ENCODE measurements around the gene UBR1.

The UBR1 gene

DNA sequence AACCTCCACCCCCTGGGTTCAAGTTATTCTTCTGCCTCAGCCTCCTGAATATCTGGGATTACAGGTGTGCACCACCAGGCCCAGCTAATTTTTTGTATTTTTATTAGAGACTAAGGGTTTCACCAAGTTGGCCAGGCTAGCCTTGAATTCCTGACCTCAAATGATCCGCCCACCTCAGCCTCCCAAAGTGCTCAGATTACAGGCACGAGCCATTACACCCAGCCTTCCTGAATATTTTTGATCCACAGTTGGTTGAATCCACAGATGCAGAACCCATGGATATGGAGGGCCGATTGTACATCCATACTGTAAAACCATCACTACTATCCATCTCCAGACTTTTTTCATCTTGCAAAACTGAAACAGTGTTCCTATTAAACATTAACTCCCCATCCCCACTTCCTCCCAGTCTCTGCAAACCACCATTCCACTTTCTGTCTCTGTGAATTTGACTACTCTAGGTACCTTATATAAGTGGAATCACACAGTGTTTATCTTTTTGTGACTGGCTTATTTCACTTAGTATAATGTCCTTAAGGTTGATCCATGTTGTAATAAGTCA lies 19.3 kb upstream of the UBR1 start:
- TF ChIP-seq POLR2AphosphoS5 (IDR thresholded peaks at IDR 0.05; ENCODE audit: low read depth, low read length) = no peak
- TF ChIP-seq, protein P1, sequence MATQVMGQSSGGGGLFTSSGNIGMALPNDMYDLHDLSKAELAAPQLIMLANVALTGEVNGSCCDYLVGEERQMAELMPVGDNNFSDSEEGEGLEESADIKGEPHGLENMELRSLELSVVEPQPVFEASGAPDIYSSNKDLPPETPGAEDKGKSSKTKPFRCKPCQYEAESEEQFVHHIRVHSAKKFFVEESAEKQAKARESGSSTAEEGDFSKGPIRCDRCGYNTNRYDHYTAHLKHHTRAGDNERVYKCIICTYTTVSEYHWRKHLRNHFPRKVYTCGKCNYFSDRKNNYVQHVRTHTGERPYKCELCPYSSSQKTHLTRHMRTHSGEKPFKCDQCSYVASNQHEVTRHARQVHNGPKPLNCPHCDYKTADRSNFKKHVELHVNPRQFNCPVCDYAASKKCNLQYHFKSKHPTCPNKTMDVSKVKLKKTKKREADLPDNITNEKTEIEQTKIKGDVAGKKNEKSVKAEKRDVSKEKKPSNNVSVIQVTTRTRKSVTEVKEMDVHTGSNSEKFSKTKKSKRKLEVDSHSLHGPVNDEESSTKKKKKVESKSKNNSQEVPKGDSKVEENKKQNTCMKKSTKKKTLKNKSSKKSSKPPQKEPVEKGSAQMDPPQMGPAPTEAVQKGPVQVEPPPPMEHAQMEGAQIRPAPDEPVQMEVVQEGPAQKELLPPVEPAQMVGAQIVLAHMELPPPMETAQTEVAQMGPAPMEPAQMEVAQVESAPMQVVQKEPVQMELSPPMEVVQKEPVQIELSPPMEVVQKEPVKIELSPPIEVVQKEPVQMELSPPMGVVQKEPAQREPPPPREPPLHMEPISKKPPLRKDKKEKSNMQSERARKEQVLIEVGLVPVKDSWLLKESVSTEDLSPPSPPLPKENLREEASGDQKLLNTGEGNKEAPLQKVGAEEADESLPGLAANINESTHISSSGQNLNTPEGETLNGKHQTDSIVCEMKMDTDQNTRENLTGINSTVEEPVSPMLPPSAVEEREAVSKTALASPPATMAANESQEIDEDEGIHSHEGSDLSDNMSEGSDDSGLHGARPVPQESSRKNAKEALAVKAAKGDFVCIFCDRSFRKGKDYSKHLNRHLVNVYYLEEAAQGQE (IDR thresholded peaks at IDR 0.05; ENCODE audit: insufficient read depth in 1 of 2, low read depth in 2 of 2, low read length in 2 of 2) = no peak

DNA sequence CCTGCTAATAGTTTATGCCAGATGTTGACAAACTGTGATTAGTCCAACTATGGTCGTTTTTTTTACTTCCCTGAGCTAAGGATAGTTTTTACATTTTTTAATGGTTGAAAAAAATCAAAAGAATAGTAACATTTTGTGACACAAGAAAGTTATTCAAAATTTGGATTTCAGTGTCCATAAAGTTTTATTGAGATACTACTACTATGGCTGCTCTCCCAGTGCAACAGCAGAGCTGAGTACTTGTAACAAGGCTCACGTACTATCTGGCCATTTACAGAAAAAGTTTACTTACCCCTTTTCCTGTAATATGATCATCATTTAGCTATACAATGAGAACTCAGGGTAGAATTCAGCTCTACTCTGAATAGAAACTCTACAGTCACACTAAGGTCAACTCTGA lies 16.0 kb upstream of the UBR1 start:
- TF ChIP-seq POLR2AphosphoS5 (IDR thresholded peaks at IDR 0.05; ENCODE audit: low read depth, low read length) = no peak
- TF ChIP-seq FOXP2 (optimal IDR thresholded peaks at IDR 0.05; ENCODE audit: borderline replicate concordance, extremely low read depth, extremely low read length, insufficient read depth) = no peak
- TF ChIP-seq SIN3A (IDR thresholded peaks at IDR 0.05; ENCODE audit: borderline replicate concordance, insufficient read depth, low read length) = no peak
- TF ChIP-seq TAF1 (IDR thresholded peaks at IDR 0.05; ENCODE audit: borderline replicate concordance, insufficient read depth, low read length) = no peak
- TF ChIP-seq, protein P1 (IDR thresholded peaks at IDR 0.05; ENCODE audit: insufficient read depth in 1 of 2, low read depth in 2 of 2, low read length in 2 of 2) = no peak

DNA sequence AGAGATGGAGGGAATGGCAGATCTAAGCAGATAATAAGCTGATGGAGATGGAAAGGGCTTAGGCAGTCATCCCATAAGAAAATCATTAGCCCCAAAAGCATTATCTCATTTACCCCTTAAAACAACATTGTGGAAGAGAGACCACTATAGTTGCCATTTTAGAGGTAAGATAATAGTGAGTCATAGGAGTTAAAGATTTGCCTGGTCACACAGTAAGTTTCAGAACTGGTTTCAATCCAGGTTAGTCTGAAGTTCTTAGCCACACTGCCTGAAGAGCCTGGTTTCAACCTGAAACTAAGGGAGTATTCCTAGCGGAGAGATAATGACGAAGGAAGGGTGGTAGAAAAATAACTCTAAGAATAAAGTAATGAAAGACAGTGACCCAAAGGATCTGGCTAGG lies 13.0 kb upstream of the UBR1 start:
- TF ChIP-seq, protein P1 (IDR thresholded peaks at IDR 0.05; ENCODE audit: insufficient read depth in 1 of 2, low read depth in 2 of 2, low read length in 2 of 2) = no peak
- TF ChIP-seq POLR2AphosphoS5 (IDR thresholded peaks at IDR 0.05; ENCODE audit: low read depth, low read length) (no peak), FOXP2 (optimal IDR thresholded peaks at IDR 0.05; ENCODE audit: borderline replicate concordance, extremely low read depth, extremely low read length, insufficient read depth) (no peak), TAF1 (IDR thresholded peaks at IDR 0.05; ENCODE audit: borderline replicate concordance, insufficient read depth, low read length) (no peak), SIN3A (IDR thresholded peaks at IDR 0.05; ENCODE audit: borderline replicate concordance, insufficient read depth, low read length) (no peak)

- TF ChIP-seq POLR2AphosphoS5 (IDR thresholded peaks at IDR 0.05; ENCODE audit: low read depth, low read length) = no peak
- TF ChIP-seq, protein P1 (IDR thresholded peaks at IDR 0.05; ENCODE audit: insufficient read depth in 1 of 2, low read depth in 2 of 2, low read length in 2 of 2) = no peak
- no peak for TF ChIP-seq SIN3A (IDR thresholded peaks at IDR 0.05; ENCODE audit: borderline replicate concordance, insufficient read depth, low read length)
- TF ChIP-seq FOXP2 (optimal IDR thresholded peaks at IDR 0.05; ENCODE audit: borderline replicate concordance, extremely low read depth, extremely low read length, insufficient read depth) = no peak
- TF ChIP-seq TAF1 (IDR thresholded peaks at IDR 0.05; ENCODE audit: borderline replicate concordance, insufficient read depth, low read length) = no peak
Measured at GRCh38 chr15:43118286-43118685, 12.4 kb upstream of the UBR1 start.

GRCh38 chr15:43111354-43111753 lies 5.5 kb upstream of the UBR1 start:
- no peak for TF ChIP-seq SIN3A (IDR thresholded peaks at IDR 0.05; ENCODE audit: borderline replicate concordance, insufficient read depth, low read length)

Data from PFSK-1 (cell line).